Tibial artery (tissue), 4 donors: ENCODE data around the gene VGLL4.

ENCODE experiments used
- DNase-seq, 2 donors: peaks; one replicate each; pipeline ENCODE4 v3.0.0-alpha.2; 2019
- H3K27ac ChIP-seq, 2 donors: fragments of 200-600 bp; sonication (generic) in 1 of 2; 1 replicate in 1 of 2; 2 replicates in 1 of 2; pipeline ENCODE4 v1.5.1; 2018 to 2019; ENCODE audit warnings: mild to moderate bottlenecking in 1 of 2
- H3K27me3 ChIP-seq, 2 donors: fragments of 200-600 bp; sonication (generic) in 1 of 2; one replicate each; pipeline versions ENCODE4 v1.5.1 to v1.6.0; 2016 to 2019
- H3K36me3 ChIP-seq, 3 donors: fragments of 200-600 bp; sonication (generic) in 2 of 3; one replicate each; pipeline ENCODE4 v1.5.1; 2016 to 2019; ENCODE audit warnings: mild to moderate bottlenecking in 2 of 3
- H3K4me1 ChIP-seq, 4 donors: fragments of 200-600 bp; sonication (generic) in 2 of 4; 1 replicate in 3 of 4; 2 replicates in 1 of 4; pipeline ENCODE4 v1.5.1; 2016 to 2019
- H3K4me3 ChIP-seq, 2 donors: fragments of 200-600 bp; sonication (generic) in 1 of 2; 1 replicate in 1 of 2; 2 replicates in 1 of 2; pipeline ENCODE4 v1.5.1; 2018 to 2019; ENCODE audit warnings: mild to moderate bottlenecking in 2 of 2
- H3K9me3 ChIP-seq, 3 donors: fragments of 200-600 bp; sonication (generic) in 1 of 3; one replicate each; pipeline ENCODE4 v1.5.1; 2016 to 2019
- intact Hi-C: fragments of 100-400 bp; cut with DNase I; formaldehyde crosslinking; loops from one replicate; pipeline ENCODE4 v1.15.0; 2023; ENCODE audit warnings: low total_unique reads
- TF ChIP-seq, protein P1 (sequence below), 2 experiments: fragments of 200-600 bp in 1 of 2; fragments of 450-650 bp in 1 of 2; IDR thresholded peaks; one replicate each; pipeline ENCODE4 v1.5.1; 2017 to 2019; ENCODE audit warnings: antibody characterized with exemption in 2 of 2, mild to moderate bottlenecking in 1 of 2, moderate library complexity in 1 of 2

Gene VGLL4

DNA sequence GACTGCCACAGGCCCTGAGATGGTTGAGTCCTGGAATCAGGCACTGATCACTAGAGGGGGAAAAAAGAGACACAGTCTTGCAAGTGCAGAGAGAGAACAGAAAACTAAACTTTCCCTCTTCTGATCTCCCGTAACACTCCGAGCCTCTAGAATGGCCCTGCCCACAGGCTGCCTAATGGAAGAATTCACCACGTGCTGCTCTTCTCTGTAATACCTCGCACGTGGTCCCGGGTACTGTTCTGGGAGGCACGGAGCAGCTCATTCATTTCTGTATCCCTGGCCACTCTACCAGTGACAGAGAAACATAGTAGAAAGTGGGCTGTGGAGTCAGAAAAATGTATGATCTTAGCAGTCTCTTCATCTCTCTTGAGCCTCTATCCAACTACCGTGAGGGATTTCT lies 30.4 kb downstream of the VGLL4 start:
- Histone ChIP-seq H3K27ac (no peak overlapping the region), H3K36me3 (no peaks in the 10 kb centered on the region), H3K27me3 (no peaks in the 10 kb centered on the region), H3K9me3 (no peaks in the 10 kb centered on the region), H3K4me1 (peaks cover 0 to 89% (median 29%) of the 10 kb centered on the region in 4 donors), H3K4me3 (no peak overlapping the region)
- no peak for DNase-seq
- intact Hi-C loops: no loop called here
- TF ChIP-seq, protein P1, sequence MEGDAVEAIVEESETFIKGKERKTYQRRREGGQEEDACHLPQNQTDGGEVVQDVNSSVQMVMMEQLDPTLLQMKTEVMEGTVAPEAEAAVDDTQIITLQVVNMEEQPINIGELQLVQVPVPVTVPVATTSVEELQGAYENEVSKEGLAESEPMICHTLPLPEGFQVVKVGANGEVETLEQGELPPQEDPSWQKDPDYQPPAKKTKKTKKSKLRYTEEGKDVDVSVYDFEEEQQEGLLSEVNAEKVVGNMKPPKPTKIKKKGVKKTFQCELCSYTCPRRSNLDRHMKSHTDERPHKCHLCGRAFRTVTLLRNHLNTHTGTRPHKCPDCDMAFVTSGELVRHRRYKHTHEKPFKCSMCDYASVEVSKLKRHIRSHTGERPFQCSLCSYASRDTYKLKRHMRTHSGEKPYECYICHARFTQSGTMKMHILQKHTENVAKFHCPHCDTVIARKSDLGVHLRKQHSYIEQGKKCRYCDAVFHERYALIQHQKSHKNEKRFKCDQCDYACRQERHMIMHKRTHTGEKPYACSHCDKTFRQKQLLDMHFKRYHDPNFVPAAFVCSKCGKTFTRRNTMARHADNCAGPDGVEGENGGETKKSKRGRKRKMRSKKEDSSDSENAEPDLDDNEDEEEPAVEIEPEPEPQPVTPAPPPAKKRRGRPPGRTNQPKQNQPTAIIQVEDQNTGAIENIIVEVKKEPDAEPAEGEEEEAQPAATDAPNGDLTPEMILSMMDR (IDR thresholded peaks at IDR 0.05): no peak

DNA sequence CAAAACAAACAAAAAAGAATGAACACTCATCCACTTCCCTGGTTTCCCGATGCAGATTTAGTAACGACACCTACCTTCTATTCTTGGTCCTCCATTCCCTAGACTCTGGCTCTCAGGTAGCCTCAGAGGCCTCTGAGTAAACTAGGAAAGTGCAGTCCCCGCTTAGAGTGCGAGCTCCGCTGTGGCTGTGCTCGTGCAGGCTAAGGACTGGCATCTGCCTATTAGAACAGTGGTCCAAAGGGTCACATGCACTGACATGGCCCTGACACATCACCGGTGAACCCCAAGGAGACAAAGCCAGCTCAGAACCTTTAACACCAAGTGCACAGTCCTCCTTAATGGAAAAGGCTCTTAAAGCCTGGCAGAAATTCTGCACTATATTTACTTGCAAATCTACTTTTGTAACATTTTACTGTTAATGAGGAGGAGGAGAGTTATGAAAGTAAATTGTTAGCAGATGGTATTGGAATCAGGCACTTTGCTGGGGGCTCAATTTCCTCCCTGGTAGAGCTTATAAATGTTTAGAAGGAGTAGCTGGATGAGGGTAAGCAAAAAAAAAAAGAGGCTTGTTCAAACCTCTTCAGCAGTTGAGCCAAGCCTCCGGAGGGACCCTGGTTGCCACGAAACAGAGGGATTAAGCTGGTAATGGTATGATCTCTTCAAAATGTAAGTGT lies 31.1 kb downstream of the VGLL4 start:
- no peaks in the 10 kb centered on the region for H3K9me3 ChIP-seq
- TF ChIP-seq, protein P1 (IDR thresholded peaks at IDR 0.05): no peak
- no peaks in the 10 kb centered on the region for H3K27me3 ChIP-seq
- peaks cover 0 to 89% (median 30%) of the 10 kb centered on the region in 4 donors for H3K4me1 ChIP-seq
- H3K36me3 ChIP-seq: no peaks in the 10 kb centered on the region
- no peak for DNase-seq
- intact Hi-C loops: no loop called here
- H3K27ac ChIP-seq: no peak overlapping the region
- H3K4me3 ChIP-seq: no peak overlapping the region

- peaks cover 0 to 88% (median 36%) of the 10 kb centered on the region in 4 donors for H3K4me1 ChIP-seq
- no peaks in the 10 kb centered on the region for H3K9me3 ChIP-seq
- intact Hi-C loops: no loop called here
- DNase-seq: no peak
- H3K27me3 ChIP-seq: no peaks in the 10 kb centered on the region
- no peaks in the 10 kb centered on the region for H3K36me3 ChIP-seq
- no peak overlapping the region for H3K4me3 ChIP-seq
- TF ChIP-seq, protein P1 (IDR thresholded peaks at IDR 0.05): no peak
- H3K27ac ChIP-seq: no peak overlapping the region
Observed at GRCh38 chr3:11611341-11611799, 32.3 kb downstream of the VGLL4 start.

DNA sequence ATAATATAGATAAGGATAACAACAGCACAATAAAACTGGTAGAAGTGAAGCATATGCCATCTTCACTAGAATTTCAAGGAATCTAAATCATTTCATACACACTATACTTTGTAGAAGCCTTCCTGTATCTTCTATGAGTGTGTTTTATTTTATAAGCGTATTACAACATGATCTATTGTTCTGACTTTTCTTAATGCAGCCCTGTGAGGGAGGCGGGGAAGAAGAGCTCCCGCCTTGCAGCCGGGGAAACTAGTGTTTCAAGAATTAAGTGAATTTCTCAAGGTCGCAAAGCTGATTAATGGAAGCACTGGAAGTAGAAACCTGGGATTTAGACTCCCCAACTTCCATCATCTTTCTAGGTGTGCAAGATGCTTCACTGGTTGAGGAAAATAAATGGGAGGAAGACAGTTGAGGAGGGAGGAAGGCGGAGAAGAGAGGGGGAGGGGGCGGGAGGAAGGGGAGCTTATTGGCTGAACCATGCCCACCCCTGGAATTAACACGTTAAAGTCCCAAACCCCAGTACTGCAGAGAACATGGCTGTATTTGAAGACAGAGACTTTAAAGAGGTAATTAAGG lies 32.9 kb downstream of the VGLL4 start:
- intact Hi-C loops: no loop called here
- no peaks in the 10 kb centered on the region for H3K36me3 ChIP-seq
- H3K27me3 ChIP-seq: no peaks in the 10 kb centered on the region
- H3K4me3 ChIP-seq: no peak overlapping the region
- DNase-seq: no peak
- TF ChIP-seq, protein P1 (IDR thresholded peaks at IDR 0.05): no peak
- H3K4me1 ChIP-seq: peaks cover 0 to 87% (median 32%) of the 10 kb centered on the region in 4 donors
- no peak overlapping the region for H3K27ac ChIP-seq
- H3K9me3 ChIP-seq: no peaks in the 10 kb centered on the region

DNA sequence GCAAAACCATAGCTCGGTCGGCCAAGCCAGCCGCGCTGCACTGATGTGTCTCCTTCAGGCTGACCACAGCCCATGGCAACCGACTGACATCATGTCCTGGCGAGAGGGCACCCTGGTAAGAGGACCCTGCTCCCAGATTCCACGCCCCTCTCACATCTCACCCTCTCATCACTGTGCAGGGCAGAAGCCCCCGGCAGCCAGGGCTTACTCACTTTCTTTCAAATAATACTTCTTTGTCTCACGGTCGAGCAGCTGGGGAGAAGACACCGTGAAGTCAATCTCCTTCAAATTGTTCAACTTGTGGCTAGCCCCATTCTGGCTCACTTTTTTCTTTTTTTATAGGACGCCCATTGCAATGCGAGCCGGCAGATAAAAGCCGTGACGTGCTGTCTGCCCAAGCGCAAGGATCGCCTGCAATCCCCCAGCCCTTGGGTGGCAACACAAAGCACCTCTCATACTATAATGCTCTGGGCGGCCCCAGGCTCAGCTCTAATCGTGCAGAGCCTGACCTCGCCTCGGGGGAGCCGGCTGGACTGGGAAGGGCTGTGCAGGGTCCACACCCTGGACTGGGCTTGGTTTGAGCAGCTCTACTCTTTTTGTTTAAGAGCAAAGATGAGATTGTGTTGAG lies 33.6 kb downstream of the VGLL4 start:
- Histone ChIP-seq H3K27ac (no peak overlapping the region), H3K36me3 (no peaks in the 10 kb centered on the region), H3K27me3 (no peaks in the 10 kb centered on the region), H3K9me3 (no peaks in the 10 kb centered on the region), H3K4me1 (peaks cover 0 to 87% (median 32%) of the 10 kb centered on the region in 4 donors), H3K4me3 (no peak overlapping the region)
- intact Hi-C loops: no loop called here
- DNase-seq: no peak
- TF ChIP-seq, protein P1 (IDR thresholded peaks at IDR 0.05): no peak
